ENCODE measurements around the gene NAXD. TPM values are rescaled to one million over a fixed set of nuclear protein-coding genes. Genes with fewer than 3 reads are reported as not detected.

Gene NAXD
- total RNA-seq, 1 donor from 2014 or later, result 35.0 TPM

- TF ChIP-seq, protein P1, sequence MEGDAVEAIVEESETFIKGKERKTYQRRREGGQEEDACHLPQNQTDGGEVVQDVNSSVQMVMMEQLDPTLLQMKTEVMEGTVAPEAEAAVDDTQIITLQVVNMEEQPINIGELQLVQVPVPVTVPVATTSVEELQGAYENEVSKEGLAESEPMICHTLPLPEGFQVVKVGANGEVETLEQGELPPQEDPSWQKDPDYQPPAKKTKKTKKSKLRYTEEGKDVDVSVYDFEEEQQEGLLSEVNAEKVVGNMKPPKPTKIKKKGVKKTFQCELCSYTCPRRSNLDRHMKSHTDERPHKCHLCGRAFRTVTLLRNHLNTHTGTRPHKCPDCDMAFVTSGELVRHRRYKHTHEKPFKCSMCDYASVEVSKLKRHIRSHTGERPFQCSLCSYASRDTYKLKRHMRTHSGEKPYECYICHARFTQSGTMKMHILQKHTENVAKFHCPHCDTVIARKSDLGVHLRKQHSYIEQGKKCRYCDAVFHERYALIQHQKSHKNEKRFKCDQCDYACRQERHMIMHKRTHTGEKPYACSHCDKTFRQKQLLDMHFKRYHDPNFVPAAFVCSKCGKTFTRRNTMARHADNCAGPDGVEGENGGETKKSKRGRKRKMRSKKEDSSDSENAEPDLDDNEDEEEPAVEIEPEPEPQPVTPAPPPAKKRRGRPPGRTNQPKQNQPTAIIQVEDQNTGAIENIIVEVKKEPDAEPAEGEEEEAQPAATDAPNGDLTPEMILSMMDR (conservative IDR thresholded peaks at IDR 0.05), result no peak
- no peak for DNase-seq (ENCODE audit: low read depth, low spot score)
- H3K4me3 Mint-ChIP-seq, result no peak overlapping the region
- H3K9me3 Mint-ChIP-seq, result peaks cover 10% of the 10 kb centered on the region
- no peak overlapping the region for H3K27ac Mint-ChIP-seq (ENCODE audit: unreplicated experiment)
- peaks cover 7% of the 10 kb centered on the region for H3K4me1 Mint-ChIP-seq
- H3K36me3 Mint-ChIP-seq (ENCODE audit: low read depth), result peaks cover 10% of the 10 kb centered on the region
- H3K27me3 Mint-ChIP-seq (ENCODE audit: low read depth), result peaks cover 41% of the 10 kb centered on the region
These were observed 4.3 kb upstream of the NAXD start for GRCh38 chr13:110610955-110611595.

- Mint-ChIP-seq H3K27me3 (ENCODE audit: low read depth) (peaks cover 41% of the 10 kb centered on the region), H3K4me3 (peak overlapping the region; percentile 97), H3K9me3 (peaks cover 8% of the 10 kb centered on the region), H3K36me3 (ENCODE audit: low read depth) (peaks cover 5% of the 10 kb centered on the region), H3K27ac (ENCODE audit: unreplicated experiment) (peak overlapping the region; percentile 41), H3K4me1 (peaks cover 24% of the 10 kb centered on the region)
- TF ChIP-seq, protein P1 (conservative IDR thresholded peaks at IDR 0.05), result no peak
- DNase-seq (ENCODE audit: low read depth, low spot score), result no peak
These were observed 382 bp upstream of the NAXD start for GRCh38 chr13:110615005-110615321.

GRCh38 chr13:110616103-110617101, 1.1 kb downstream of the NAXD start:
- H3K36me3 Mint-ChIP-seq (ENCODE audit: low read depth), result peaks cover 5% of the 10 kb centered on the region
- H3K9me3 Mint-ChIP-seq, result peaks cover 8% of the 10 kb centered on the region
- peaks cover 28% of the 10 kb centered on the region for H3K27me3 Mint-ChIP-seq (ENCODE audit: low read depth)
- H3K4me1 Mint-ChIP-seq, result peaks cover 24% of the 10 kb centered on the region
- no peak for DNase-seq (ENCODE audit: low read depth, low spot score)
- peak overlapping the region; percentile 97 for H3K4me3 Mint-ChIP-seq
- no peak overlapping the region for H3K27ac Mint-ChIP-seq (ENCODE audit: unreplicated experiment)
- TF ChIP-seq, protein P1 (conservative IDR thresholded peaks at IDR 0.05), result no peak

DNA sequence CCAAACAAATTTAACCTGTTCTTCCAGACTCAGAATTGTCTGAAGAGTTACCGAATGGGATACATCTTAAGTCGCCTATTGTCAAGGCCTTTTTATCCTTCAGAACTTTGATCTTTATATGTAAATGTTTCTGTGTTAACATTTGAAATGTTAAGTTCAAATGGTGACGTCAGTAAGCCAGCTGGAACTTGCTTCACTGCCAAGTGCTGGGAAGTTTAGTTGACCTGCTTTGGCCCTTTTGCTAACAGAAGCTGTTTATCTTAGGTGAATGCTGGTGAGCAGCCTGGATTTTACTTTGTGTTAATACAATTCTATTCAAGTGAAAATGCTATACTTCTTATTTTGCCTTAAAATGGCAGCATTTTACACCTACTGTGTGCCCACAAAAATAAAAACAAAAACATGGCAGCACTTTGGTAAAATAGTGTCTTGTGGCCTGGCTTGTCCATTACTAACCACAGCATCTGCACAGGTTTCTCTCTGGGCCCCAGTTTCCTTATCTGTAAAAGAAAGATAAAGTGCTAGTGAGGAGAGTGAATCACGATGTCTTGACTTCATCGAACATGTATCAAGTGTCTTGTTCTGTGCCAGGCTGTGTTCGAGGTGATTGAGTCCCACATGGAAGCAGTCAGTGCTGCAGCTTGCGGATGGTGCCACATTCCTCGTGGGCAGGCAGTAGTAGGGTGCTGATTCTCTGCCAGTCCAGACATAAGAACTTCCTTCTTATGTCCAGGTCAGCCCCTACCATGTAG, 2.2 kb downstream of the NAXD start:
- TF ChIP-seq, protein P1 (conservative IDR thresholded peaks at IDR 0.05), result no peak
- Mint-ChIP-seq H3K9me3 (peaks cover 8% of the 10 kb centered on the region), H3K27me3 (ENCODE audit: low read depth) (peaks cover 17% of the 10 kb centered on the region), H3K4me1 (peaks cover 24% of the 10 kb centered on the region), H3K27ac (ENCODE audit: unreplicated experiment) (no peak overlapping the region), H3K4me3 (peak overlapping the region; percentile 97), H3K36me3 (ENCODE audit: low read depth) (peaks cover 5% of the 10 kb centered on the region)
- DNase-seq (ENCODE audit: low read depth, low spot score), result no peak

DNA sequence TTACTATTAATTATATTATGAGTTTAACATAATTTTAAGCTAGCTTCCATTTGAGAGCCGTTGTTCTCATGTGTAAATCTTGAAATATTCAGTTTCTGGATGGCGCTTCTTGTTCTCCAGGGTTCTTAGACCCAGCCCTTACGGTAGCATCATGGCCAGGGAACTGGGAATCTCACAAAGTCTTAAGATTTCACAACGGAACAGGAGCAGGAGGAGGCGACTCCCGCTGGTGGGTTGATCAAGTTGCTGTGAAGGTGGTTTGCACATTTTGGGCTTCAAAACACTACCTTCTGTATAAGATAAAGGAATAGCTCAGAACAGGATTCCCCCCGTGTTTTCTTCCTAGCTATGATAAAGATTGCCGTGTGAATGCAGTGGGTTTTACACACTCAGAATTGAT, 2.8 kb downstream of the NAXD start:
- no peak overlapping the region for H3K27ac Mint-ChIP-seq (ENCODE audit: unreplicated experiment)
- DNase-seq (ENCODE audit: low read depth, low spot score), result no peak
- peaks cover 24% of the 10 kb centered on the region for H3K4me1 Mint-ChIP-seq

More for the DNA sequence above, 2.8 kb downstream of the NAXD start:
- TF ChIP-seq, protein P1 (conservative IDR thresholded peaks at IDR 0.05), result no peak
- peaks cover 10% of the 10 kb centered on the region for H3K27me3 Mint-ChIP-seq (ENCODE audit: low read depth)
- H3K4me3 Mint-ChIP-seq, result peak overlapping the region; percentile 28
- H3K36me3 Mint-ChIP-seq (ENCODE audit: low read depth), result peaks cover 9% of the 10 kb centered on the region
- peaks cover 7% of the 10 kb centered on the region for H3K9me3 Mint-ChIP-seq

Measured in neural crest cell (in vitro differentiated cells).